Lung (tissue), 16 donors: ENCODE results near the gene G6PC2. TPM values are rescaled to one million over a fixed set of nuclear protein-coding genes. Genes with fewer than 3 reads are reported as not detected.

Experiments
- ATAC-seq: fragments of 200-7000 bp; cut with Tn5 transposase; one replicate; pipeline ENCODE4 v1.9.1; 2020; ENCODE audit warnings: moderate number of reproducible peaks; ENCODE audit not compliant: insufficient read depth, low FRiP score
- DNase-seq, 3 donors: peaks; one replicate each; pipeline ENCODE4 v3.0.0-alpha.2; 2013 to 2017
- H3K27ac ChIP-seq, 2 donors: one replicate each; pipeline ENCODE4 v1.5.1; 2013; ENCODE audit warnings: mild to moderate bottlenecking in 2 of 2, moderate library complexity in 2 of 2, control low read depth in 1 of 2, inconsistent platforms in 1 of 2, low read depth in 1 of 2, low read length in 1 of 2
- H3K27me3 ChIP-seq, 3 donors: one replicate each; pipeline ENCODE4 v1.5.1; 2013; ENCODE audit warnings: low read length in 2 of 3; ENCODE audit not compliant: control insufficient read depth in 3 of 3, insufficient read depth in 3 of 3
- H3K36me3 ChIP-seq, 4 donors: one replicate each; pipeline ENCODE4 v1.5.1; 2013; ENCODE audit warnings: low read length in 4 of 4, mild to moderate bottlenecking in 1 of 4, moderate library complexity in 1 of 4; ENCODE audit not compliant: control insufficient read depth in 4 of 4, insufficient read depth in 4 of 4
- H3K4me1 ChIP-seq, 5 donors: one replicate each; pipeline ENCODE4 v1.5.1; 2013; ENCODE audit warnings: low read length in 5 of 5, mild to moderate bottlenecking in 2 of 5, moderate library complexity in 1 of 5; ENCODE audit not compliant: control insufficient read depth in 5 of 5, insufficient read depth in 5 of 5
- H3K4me3 ChIP-seq: one replicate; pipeline ENCODE4 v1.5.1; 2013; ENCODE audit warnings: mild to moderate bottlenecking, control low read depth, moderate library complexity
- H3K9ac ChIP-seq, 2 donors: one replicate each; pipeline ENCODE4 v1.5.1; 2013; ENCODE audit warnings: low read length in 2 of 2, control low read depth in 1 of 2; ENCODE audit not compliant: insufficient read depth in 1 of 2
- H3K9me3 ChIP-seq, 4 donors: one replicate each; pipeline ENCODE4 v1.5.1; 2013; ENCODE audit warnings: low read length in 3 of 4, mild to moderate bottlenecking in 1 of 4, moderate library complexity in 1 of 4; ENCODE audit not compliant: control insufficient read depth in 4 of 4, insufficient read depth in 3 of 4
- WGBS, 2 donors: extraction: QIAGEN DNeasy Blood & Tissue Kit; methylation state at CpG; one replicate each; pipeline ENCODE4 v1.1.7; 2013; 5-methylcytosine and 5-hydroxymethylcytosine counted together
- long read RNA-seq, 5 donors: transcript quantifications; one replicate each; lab custom pipeline, GENCODE V29; 2026
- polyA plus RNA-seq, 2 donors: library from polyadenylated mRNA; stranded (reverse); fragments of 200-250 nt; gene quantifications; one replicate each; pipeline ENCODE4 v1.2.1, GENCODE V29; 2013
- total RNA-seq, 2 donors: library from RNA; depleted of rRNA in 1 of 2; stranded (reverse); fragments of >200 nt in 1 of 2; gene quantifications; one replicate each; pipeline ENCODE4 v1.2.1, GENCODE V29; 2014 to 2021
- TF ChIP-seq, protein P1 (sequence below): IDR thresholded peaks from 2 replicates; pipeline ENCODE4 v1.5.1; 2012; ENCODE audit warnings: mild to moderate bottlenecking; ENCODE audit errors: control extremely low read depth, extremely low read depth
- donor health status: control.
- donor health status: control.
- donor health status: Bipolar disorder and iron deficiency.
- donor health status: healthy.
- donor health status: DM: yes; HTN: yes; CAD: no.

Gene G6PC2, protein sequence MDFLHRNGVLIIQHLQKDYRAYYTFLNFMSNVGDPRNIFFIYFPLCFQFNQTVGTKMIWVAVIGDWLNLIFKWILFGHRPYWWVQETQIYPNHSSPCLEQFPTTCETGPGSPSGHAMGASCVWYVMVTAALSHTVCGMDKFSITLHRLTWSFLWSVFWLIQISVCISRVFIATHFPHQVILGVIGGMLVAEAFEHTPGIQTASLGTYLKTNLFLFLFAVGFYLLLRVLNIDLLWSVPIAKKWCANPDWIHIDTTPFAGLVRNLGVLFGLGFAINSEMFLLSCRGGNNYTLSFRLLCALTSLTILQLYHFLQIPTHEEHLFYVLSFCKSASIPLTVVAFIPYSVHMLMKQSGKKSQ
- total RNA-seq (under 1 TPM in 1 of 2 donors, not detected in 1; 0.37 TPM), polyA plus RNA-seq (under 1 TPM; 0.01 to 0.08 TPM)
- long read RNA-seq, donor 1 = 0 reads
- long read RNA-seq, donor 2 = 0 reads
- long read RNA-seq, donor 3 = 0 reads
- long read RNA-seq, donor 4 = 0 reads
- long read RNA-seq, donor 5 = 0 reads

DNA sequence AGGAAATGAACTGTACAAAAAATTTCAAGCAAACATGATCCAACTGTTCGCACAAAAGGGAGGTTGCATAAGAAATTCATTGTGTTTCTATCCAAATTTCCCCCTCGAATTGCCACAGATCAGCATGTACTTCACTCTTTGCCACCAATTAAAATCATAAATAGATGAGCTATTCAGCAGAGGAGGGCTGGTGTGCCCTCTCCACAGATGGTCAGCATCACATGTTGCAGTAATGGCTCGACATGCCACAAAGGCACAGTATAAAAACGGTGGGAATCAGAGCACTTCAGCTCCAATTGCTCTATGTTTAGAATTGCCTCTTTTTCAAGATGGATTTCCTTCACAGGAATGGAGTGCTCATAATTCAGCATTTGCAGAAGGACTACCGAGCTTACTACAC, at the start of gene G6PC2:
Gene G6PC2, plus strand, starts transcription at position 289 of the 400 bp plus-strand sequence. Its CDS starts 41 bp downstream, at position 330.
- WGBS, 2 donors = 73 to 80% methylated on average over 5 of the region's 5 CpGs
- Histone ChIP-seq H3K27ac (no peak within 1 kb of the TSS), H3K9ac (no peak within 1 kb of the TSS), H3K4me1 (no peaks in the 10 kb centered on the region), H3K36me3 (no peaks in the 10 kb centered on the region), H3K27me3 (no peaks in the 10 kb centered on the region), H3K9me3 (no peaks in the 10 kb centered on the region), H3K4me3 (no peak within 1 kb of the TSS)
- TF ChIP-seq, protein P1, sequence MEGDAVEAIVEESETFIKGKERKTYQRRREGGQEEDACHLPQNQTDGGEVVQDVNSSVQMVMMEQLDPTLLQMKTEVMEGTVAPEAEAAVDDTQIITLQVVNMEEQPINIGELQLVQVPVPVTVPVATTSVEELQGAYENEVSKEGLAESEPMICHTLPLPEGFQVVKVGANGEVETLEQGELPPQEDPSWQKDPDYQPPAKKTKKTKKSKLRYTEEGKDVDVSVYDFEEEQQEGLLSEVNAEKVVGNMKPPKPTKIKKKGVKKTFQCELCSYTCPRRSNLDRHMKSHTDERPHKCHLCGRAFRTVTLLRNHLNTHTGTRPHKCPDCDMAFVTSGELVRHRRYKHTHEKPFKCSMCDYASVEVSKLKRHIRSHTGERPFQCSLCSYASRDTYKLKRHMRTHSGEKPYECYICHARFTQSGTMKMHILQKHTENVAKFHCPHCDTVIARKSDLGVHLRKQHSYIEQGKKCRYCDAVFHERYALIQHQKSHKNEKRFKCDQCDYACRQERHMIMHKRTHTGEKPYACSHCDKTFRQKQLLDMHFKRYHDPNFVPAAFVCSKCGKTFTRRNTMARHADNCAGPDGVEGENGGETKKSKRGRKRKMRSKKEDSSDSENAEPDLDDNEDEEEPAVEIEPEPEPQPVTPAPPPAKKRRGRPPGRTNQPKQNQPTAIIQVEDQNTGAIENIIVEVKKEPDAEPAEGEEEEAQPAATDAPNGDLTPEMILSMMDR = no peak
- DNase-seq (no peak), ATAC-seq (no peak)

GRCh38 chr2:168851674-168852320, 49.3 kb upstream of the G6PC2 start:
- WGBS, 2 donors = 79 to 84% methylated on average over 5 of the region's 5 CpGs
- no peaks in the 10 kb centered on the region for H3K9me3 ChIP-seq
- H3K27ac ChIP-seq = no peak overlapping the region
- no peak for ATAC-seq
- H3K36me3 ChIP-seq = peaks cover 0 to 3% (median 0%) of the 10 kb centered on the region in 4 donors
- no peaks in the 10 kb centered on the region for H3K27me3 ChIP-seq
- TF ChIP-seq, protein P1 = no peak
- DNase-seq = peak in 1 of 3 donors; percentile 19
- H3K4me3 ChIP-seq = no peak overlapping the region
- no peak overlapping the region for H3K9ac ChIP-seq
- no peaks in the 10 kb centered on the region for H3K4me1 ChIP-seq

GRCh38 chr2:168852481-168852880, 48.6 kb upstream of the G6PC2 start:
- WGBS, 2 donors = 51 to 75% methylated on average over 3 of the region's 3 CpGs
- H3K27me3 ChIP-seq = no peaks in the 10 kb centered on the region
- no peak overlapping the region for H3K9ac ChIP-seq
- H3K4me1 ChIP-seq = no peaks in the 10 kb centered on the region
- peaks cover 0 to 3% (median 0%) of the 10 kb centered on the region in 4 donors for H3K36me3 ChIP-seq
- H3K27ac ChIP-seq = no peak overlapping the region
- ATAC-seq (no peak), DNase-seq (no peak)
- no peaks in the 10 kb centered on the region for H3K9me3 ChIP-seq
- TF ChIP-seq, protein P1 = no peak
- H3K4me3 ChIP-seq = no peak overlapping the region
